NCI-H82 treated with DMSO at 0.1 percent for 48 hours (cell line): ENCODE data around the gene ENTPD2.

Experiments
- DNase-seq: peaks from one replicate; lab custom pipeline; 2025; ENCODE audit not compliant: unreplicated experiment; lab: John Stamatoyannopoulos, UW

The ENTPD2 gene

GRCh38 chr9:137031904-137032640, 21.8 kb downstream of the ENTPD2 start, which contains the start of gene FUT7:
Gene FUT7, minus strand, starts transcription at chr9:137032088. Its CDS starts 97 bp downstream, at chr9:137031991.
- no peak for DNase-seq

- DNase-seq: no peak
These were observed 23.0 kb downstream of the ENTPD2 start for GRCh38 chr9:137030538-137031527.

- DNase-seq: no peak
These were observed 23.9 kb downstream of the ENTPD2 start for GRCh38 chr9:137030006-137030405.

- peak; percentile 32 for DNase-seq
These were observed 24.6 kb downstream of the ENTPD2 start for GRCh38 chr9:137029058-137029936.

GRCh38 chr9:137028263-137029057, 25.4 kb downstream of the ENTPD2 start:
- DNase-seq: peak; percentile 5

GRCh38 chr9:137027369-137028262, 26.2 kb downstream of the ENTPD2 start, which contains the start of gene ABCA2:
Gene ABCA2, minus strand, starts transcription at chr9:137028237. Its CDS starts 97 bp downstream, at chr9:137028140.
- DNase-seq: no peak

GRCh38 chr9:137026828-137027227, 27.0 kb downstream of the ENTPD2 start:
- DNase-seq: no peak

GRCh38 chr9:137026384-137026783, 27.5 kb downstream of the ENTPD2 start:
- DNase-seq: no peak

GRCh38 chr9:137025517-137025966, 28.3 kb downstream of the ENTPD2 start:
- DNase-seq: no peak

GRCh38 chr9:137023583-137023991, 30.3 kb downstream of the ENTPD2 start:
- no peak for DNase-seq

- DNase-seq: no peak
These were observed 30.7 kb downstream of the ENTPD2 start for GRCh38 chr9:137023157-137023556.

- DNase-seq: no peak
These were observed 31.2 kb downstream of the ENTPD2 start for GRCh38 chr9:137022662-137023008.

GRCh38 chr9:137021979-137022661, 31.7 kb downstream of the ENTPD2 start:
- no peak for DNase-seq

- DNase-seq: no peak
These were observed 32.3 kb downstream of the ENTPD2 start for GRCh38 chr9:137021568-137021978.

GRCh38 chr9:137020771-137021567, 32.9 kb downstream of the ENTPD2 start:
- no peak for DNase-seq

- no peak for DNase-seq
These were observed 33.8 kb downstream of the ENTPD2 start for GRCh38 chr9:137019891-137020683.
